ENCODE measurements around the gene LRP10.
A peak's percentile ranks its signal among the peaks of the same experiment; 100 is the strongest.

LRP10 gene

GRCh38 chr14:22915886-22916521, 44.5 kb downstream of the LRP10 start:
- DNase-seq (ENCODE audit: low read depth, low spot score), result no peak

- DNase-seq (ENCODE audit: low read depth, low spot score), result peak; percentile 100
Observed at GRCh38 chr14:22918804-22919600, 47.5 kb downstream of the LRP10 start, which contains the start of gene RBM23. TSS of gene RBM23 (minus strand) at chr14:22919149.

GRCh38 chr14:22919601-22919921, 48.0 kb downstream of the LRP10 start:
- DNase-seq (ENCODE audit: low read depth, low spot score), result no peak

GRCh38 chr14:22920697-22921096, 49.2 kb downstream of the LRP10 start:
- no peak for DNase-seq (ENCODE audit: low read depth, low spot score)

- no peak for DNase-seq (ENCODE audit: low read depth, low spot score)
Observed at GRCh38 chr14:22922294-22922693, 50.8 kb downstream of the LRP10 start.

- no peak for DNase-seq (ENCODE audit: low read depth, low spot score)
Observed at GRCh38 chr14:22923746-22924145, 52.2 kb downstream of the LRP10 start.

- DNase-seq (ENCODE audit: low read depth, low spot score), result no peak
Observed at GRCh38 chr14:22925513-22925912, 54.0 kb downstream of the LRP10 start.

GRCh38 chr14:22926316-22926715, 54.8 kb downstream of the LRP10 start:
- no peak for DNase-seq (ENCODE audit: low read depth, low spot score)

GRCh38 chr14:22928237-22929103, 56.9 kb downstream of the LRP10 start:
- DNase-seq (ENCODE audit: low read depth, low spot score), result no peak

- peak; percentile 95 for DNase-seq (ENCODE audit: low read depth, low spot score)
Observed at GRCh38 chr14:22929104-22929960, 57.8 kb downstream of the LRP10 start, which contains the start of gene PRMT5. TSS of gene PRMT5 (minus strand) at chr14:22929376. CDS start at chr14:22929361, 15 bp downstream.

GRCh38 chr14:22929961-22930364, 58.4 kb downstream of the LRP10 start:
- no peak for DNase-seq (ENCODE audit: low read depth, low spot score)
